AG09309 (cell line): Measurements from ENCODE around the gene PLAGL1.
"Not testable (repeated sequence)": the region's sequence is repeated elsewhere in the genome, so short reads cannot be mapped to it uniquely, and the experiment has no call there.

Source experiments
- DNase-seq: peaks from one replicate; pipeline ENCODE4 v3.0.0-alpha.2; 2010; ENCODE audit warnings: low read depth
- H3K4me3 ChIP-seq: 2 replicates; pipeline ENCODE4 v1.5.1; 2011; ENCODE audit warnings: mild to moderate bottlenecking, low read depth, low read length, moderate library complexity; ENCODE audit not compliant: control insufficient read depth
- CTCF ChIP-seq: IDR thresholded peaks from 2 replicates; pipeline ENCODE4 v1.5.1; 2011; ENCODE audit warnings: mild to moderate bottlenecking, low read depth, low read length, inconsistent platforms; ENCODE audit not compliant: insufficient read depth, control insufficient read depth; ENCODE audit errors: missing control alignments

Gene PLAGL1

DNA sequence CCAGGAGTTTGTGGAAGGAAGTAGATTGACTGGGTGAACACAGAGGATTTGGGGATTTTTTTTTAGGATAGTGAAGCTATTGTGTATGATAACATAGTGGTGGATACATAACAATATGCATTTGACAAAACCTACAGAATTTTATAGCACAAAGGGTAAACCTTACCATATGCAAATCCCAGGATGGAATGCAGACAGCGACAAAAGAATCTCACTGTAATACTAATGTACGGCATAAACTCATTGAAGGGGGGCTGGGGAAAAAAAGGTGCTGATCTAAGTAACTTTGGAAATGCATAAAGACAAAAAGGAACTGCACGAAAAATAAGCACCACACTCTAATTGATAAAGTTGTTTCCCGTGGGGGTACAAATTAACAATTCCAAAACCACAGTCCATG is 15.2 kb upstream of the PLAGL1 start:
- no peak for TF ChIP-seq CTCF
- no peak for DNase-seq
- H3K4me3 ChIP-seq: no peak overlapping the region

GRCh38 chr6:144019929-144020328 is 11.9 kb upstream of the PLAGL1 start:
- no peak for TF ChIP-seq CTCF
- H3K4me3 ChIP-seq: no peak overlapping the region
- no peak for DNase-seq

GRCh38 chr6:144017166-144018094 is 9.4 kb upstream of the PLAGL1 start:
- no peak overlapping the region for H3K4me3 ChIP-seq
- no peak for TF ChIP-seq CTCF
- no peak for DNase-seq

GRCh38 chr6:144013486-144013909 is 5.4 kb upstream of the PLAGL1 start:
- DNase-seq: peak; percentile 41
- peak; percentile 93 for TF ChIP-seq CTCF
- no peak overlapping the region for H3K4me3 ChIP-seq

- H3K4me3 ChIP-seq: no peak overlapping the region
- peak; percentile 34 for DNase-seq
- no peak for TF ChIP-seq CTCF
These were observed 4.5 kb upstream of the PLAGL1 start for GRCh38 chr6:144012534-144012933.

- not testable (repeated sequence) for H3K4me3 ChIP-seq, DNase-seq
These were observed 1.6 kb upstream of the PLAGL1 start for GRCh38 chr6:144009628-144010027.

- no peak for DNase-seq
- no peak overlapping the region for H3K4me3 ChIP-seq
- TF ChIP-seq CTCF: no peak
These were observed 787 bp upstream of the PLAGL1 start for GRCh38 chr6:144008846-144009245.
